CD4-positive, alpha-beta T cell treated with Interleukin-17A for 4 hours (primary cell): Measurements from ENCODE around the gene TSFM.

Experiments used
- DNase-seq: peaks from one replicate; pipeline ENCODE4 v3.0.0-alpha.2; 2020; ENCODE audit warnings: mixed read lengths

TSFM gene

GRCh38 chr12:57837864-57838562 lies 55.4 kb downstream of the TSFM start:
- peak; percentile 42 for DNase-seq

GRCh38 chr12:57838594-57839302 lies 56.2 kb downstream of the TSFM start:
- DNase-seq, result peak; percentile 39

- no peak for DNase-seq
Observed at GRCh38 chr12:57839996-57840395, 57.4 kb downstream of the TSFM start.

- DNase-seq, result no peak
Observed at GRCh38 chr12:57840726-57841125, 58.1 kb downstream of the TSFM start.

GRCh38 chr12:57841445-57841844 lies 58.9 kb downstream of the TSFM start:
- DNase-seq, result no peak

- peak; percentile 60 for DNase-seq
Observed at GRCh38 chr12:57842342-57843294, 60.0 kb downstream of the TSFM start.

GRCh38 chr12:57844709-57845477 lies 62.3 kb downstream of the TSFM start:
- peak; percentile 48 for DNase-seq

GRCh38 chr12:57845478-57846284 lies 63.1 kb downstream of the TSFM start:
- peak; percentile 66 for DNase-seq

GRCh38 chr12:57846285-57846576 lies 63.6 kb downstream of the TSFM start:
- DNase-seq, result no peak

- DNase-seq, result peak; percentile 99
Observed at GRCh38 chr12:57846577-57847319, 64.2 kb downstream of the TSFM start, which contains the start of gene CTDSP2. Gene CTDSP2 (minus strand): TSS chr12:57846729. CDS start chr12:57846435, 294 bp downstream.
